ENCODE data around the gene RUNX3. TPM values are rescaled to one million over a fixed set of nuclear protein-coding genes. Genes with fewer than 3 reads are reported as not detected.

RUNX3 gene
- total and polyA plus RNA-seq, 2 donors (not counting 1 experiment from before 2014, with no cell fraction given), result 86.0 to 127 TPM

- Mint-ChIP-seq H3K4me3 (no peak overlapping the region), H3K9me3 (ENCODE audit: insufficient read depth) (no peaks in the 10 kb centered on the region), H3K4me1 (peaks cover 12% of the 10 kb centered on the region), H3K27me3 (no peaks in the 10 kb centered on the region), H3K27ac (no peak overlapping the region)
- no peak overlapping the region for H3K4me3 ChIP-seq (ENCODE audit: control extremely low read depth in 1 of 5, extremely low read depth in 1 of 5, insufficient read depth in 1 of 5, low read depth in 2 of 5, low read length in 4 of 5)
- over 99% methylated on average over 18 of the region's 19 CpGs for WGBS (ENCODE audit: insufficient coverage)
- no peak overlapping the region for H3K4me2 ChIP-seq (replicated peaks; ENCODE audit: low read depth, low read length, poor library complexity, severe bottlenecking)
- H3K79me2 ChIP-seq (ENCODE audit: control insufficient read depth, insufficient read depth, low read length), result no peaks in the 10 kb centered on the region
- peaks cover 0 to 2% of the 10 kb centered on the region in 2 experiments for H3K36me3 ChIP-seq (replicated peaks in 1 of 2; ENCODE audit: control extremely low read depth in 1 of 2, control insufficient read depth in 1 of 2, extremely low read depth in 1 of 2, insufficient read depth in 2 of 2, low read length in 1 of 2)
- intact Hi-C loops (cut with micrococcal nuclease), result no loop called here
- no peaks in the 10 kb centered on the region for H3K9me3 ChIP-seq (ENCODE audit: control extremely low read depth in 1 of 3, control insufficient read depth in 2 of 3, insufficient read depth in 1 of 3, low read length in 2 of 3)
- ChIA-PET POLR2A (no interaction called here), CTCF (interaction anchor here (1.7 kb wide), 1 partner anchor 10 kb away, joined by 8 read pairs; no protein-coding TSS in a partner anchor)
- no peak overlapping the region for H3K9ac ChIP-seq (ENCODE audit: low read length)
- H3K27me3 ChIP-seq (replicated peaks in 1 of 4; ENCODE audit: control extremely low read depth in 1 of 4, control insufficient read depth in 3 of 4, insufficient read depth in 4 of 4, low read length in 3 of 4), result no peaks in the 10 kb centered on the region
- peaks cover 6 to 16% of the 10 kb centered on the region in 2 donors for H3K4me1 ChIP-seq (ENCODE audit: control insufficient read depth in 2 of 2, insufficient read depth in 2 of 2, low read length in 2 of 2)
- no peak overlapping the region for H2AFZ ChIP-seq (ENCODE audit: insufficient read depth, low read depth, low read length, poor library complexity, severe bottlenecking)
- ATAC-seq (ENCODE audit: low read depth) (no peak), DNase-seq (no peak)
- no peaks in the 10 kb centered on the region for H4K20me1 ChIP-seq (ENCODE audit: control insufficient read depth, insufficient read depth, low read length, poor library complexity, severe bottlenecking)
- no peak overlapping the region for H3K27ac ChIP-seq (ENCODE audit: low read length in 2 of 2)
- TF ChIP-seq EZH2 (IDR thresholded peaks at IDR 0.05; ENCODE audit: borderline replicate concordance, insufficient read depth, low read depth, low read length, poor library complexity, severe bottlenecking), result no peak
- TF ChIP-seq CTCF (IDR thresholded peaks at IDR 0.05), result no peak
Measured at GRCh38 chr1:24942789-24943188, 12.7 kb upstream of the RUNX3 start.

GRCh38 chr1:24941564-24941963 lies 11.5 kb upstream of the RUNX3 start:
- DNase-seq, result no peak
- Histone ChIP-seq H3K79me2 (ENCODE audit: control insufficient read depth, insufficient read depth, low read length) (no peaks in the 10 kb centered on the region), H3K4me1 (ENCODE audit: control insufficient read depth in 2 of 2, insufficient read depth in 2 of 2, low read length in 2 of 2) (peaks cover 0 to 6% of the 10 kb centered on the region in 2 donors), H3K9ac (ENCODE audit: low read length) (no peak overlapping the region), H4K20me1 (ENCODE audit: control insufficient read depth, insufficient read depth, low read length, poor library complexity, severe bottlenecking) (no peaks in the 10 kb centered on the region), H3K36me3 (replicated peaks in 1 of 2; ENCODE audit: control extremely low read depth in 1 of 2, control insufficient read depth in 1 of 2, extremely low read depth in 1 of 2, insufficient read depth in 2 of 2, low read length in 1 of 2) (peaks cover 0 to 2% of the 10 kb centered on the region in 2 experiments), H3K27me3 (replicated peaks in 1 of 4; ENCODE audit: control extremely low read depth in 1 of 4, control insufficient read depth in 3 of 4, insufficient read depth in 4 of 4, low read length in 3 of 4) (no peaks in the 10 kb centered on the region), H2AFZ (ENCODE audit: insufficient read depth, low read depth, low read length, poor library complexity, severe bottlenecking) (no peak overlapping the region), H3K27ac (ENCODE audit: low read length in 2 of 2) (no peak overlapping the region), H3K4me2 (replicated peaks; ENCODE audit: low read depth, low read length, poor library complexity, severe bottlenecking) (no peak overlapping the region), H3K9me3 (ENCODE audit: control extremely low read depth in 1 of 3, control insufficient read depth in 2 of 3, insufficient read depth in 1 of 3, low read length in 2 of 3) (no peaks in the 10 kb centered on the region), H3K4me3 (ENCODE audit: control extremely low read depth in 1 of 5, extremely low read depth in 1 of 5, insufficient read depth in 1 of 5, low read depth in 2 of 5, low read length in 4 of 5) (no peak overlapping the region)
- peaks cover 3% of the 10 kb centered on the region for H3K4me1 Mint-ChIP-seq
- no peak for ATAC-seq (ENCODE audit: low read depth)
- POLR2A ChIA-PET, result no interaction called here
- 93% methylated on average over 4 of the region's 4 CpGs for WGBS (ENCODE audit: insufficient coverage)
- CTCF ChIA-PET, result interaction anchor here (0.8 to 2.7 kb wide), 4 partner anchors 9 to 45 kb away, joined by 3 to 9 read pairs (median 7); partner anchors contain the start of gene RUNX3
- no peak overlapping the region for H3K27ac Mint-ChIP-seq
- intact Hi-C loops (cut with micrococcal nuclease), result no loop called here
- H3K9me3 Mint-ChIP-seq (ENCODE audit: insufficient read depth), result no peaks in the 10 kb centered on the region
- TF ChIP-seq CTCF (IDR thresholded peaks at IDR 0.05) (no peak), EZH2 (IDR thresholded peaks at IDR 0.05; ENCODE audit: borderline replicate concordance, insufficient read depth, low read depth, low read length, poor library complexity, severe bottlenecking) (no peak)
- no peaks in the 10 kb centered on the region for H3K27me3 Mint-ChIP-seq
- no peak overlapping the region for H3K4me3 Mint-ChIP-seq
